ENCODE data around the gene MYO5A. TPM values are rescaled to one million over a fixed set of nuclear protein-coding genes. Genes with fewer than 3 reads are reported as not detected.
A peak's percentile ranks its signal among the peaks of the same experiment; 100 is the strongest.

The MYO5A gene
- total RNA-seq, 1 experiment from 2014 or later = 21.8 TPM

GRCh38 chr15:52529341-52529924, 753 bp upstream of the MYO5A start:
- Histone ChIP-seq H3K4me2 (ENCODE audit: insufficient read depth, insufficient read length, low read length) (peak overlapping the region; percentile 91), H3K79me2 (ENCODE audit: insufficient read depth, low read length) (no peaks in the 10 kb centered on the region), H3T11ph (ENCODE audit: low read length) (no peak overlapping the region), H3K23me2 (ENCODE audit: insufficient read length, low read depth, low read length, poor library complexity, severe bottlenecking) (peaks cover 18% of the 10 kb centered on the region), H2BK15ac (ENCODE audit: low read depth, low read length) (no peak overlapping the region), H3K23ac (ENCODE audit: insufficient read length, low read depth, low read length) (no peak overlapping the region), H2AK5ac (ENCODE audit: insufficient read length, low read length) (no peak overlapping the region), H4K5ac (ENCODE audit: insufficient read length, low read depth, low read length) (no peak overlapping the region), H3K56ac (ENCODE audit: insufficient read length, low read depth, low read length) (no peak overlapping the region), H4K20me1 (ENCODE audit: control insufficient read depth, insufficient read depth, insufficient read length) (no peaks in the 10 kb centered on the region), H2BK120ac (ENCODE audit: low read depth, low read length, poor library complexity, severe bottlenecking) (no peak overlapping the region), H3K4ac (ENCODE audit: low read depth, low read length) (no peak overlapping the region), H2AFZ (ENCODE audit: low read length) (no peak overlapping the region), H3K18ac (ENCODE audit: insufficient read length, low read depth, low read length) (no peak overlapping the region), H4K91ac (ENCODE audit: insufficient read length, low read depth, low read length) (no peak overlapping the region), H2BK20ac (ENCODE audit: low read depth, low read length, poor library complexity, severe bottlenecking) (no peak overlapping the region), H2BK5ac (ENCODE audit: insufficient read length, low read length) (no peak overlapping the region), H4K8ac (replicated peaks; ENCODE audit: insufficient read length, low read depth, low read length) (no peak overlapping the region), H3K9me3 (ENCODE audit: control insufficient read depth, low read depth, low read length) (no peaks in the 10 kb centered on the region), H2BK12ac (ENCODE audit: insufficient read length, low read depth, low read length) (no peak overlapping the region), H3K9ac (ENCODE audit: extremely low read depth, insufficient read length, low read length) (peak overlapping the region; percentile 16), H3K27me3 (ENCODE audit: insufficient read depth, low read length) (peaks cover 7% of the 10 kb centered on the region; the same call in 1 of the 2 replicates), H3K4me1 (ENCODE audit: insufficient read depth, low read length) (no peaks in the 10 kb centered on the region), H3K14ac (ENCODE audit: insufficient read depth, low read length) (peak overlapping the region; percentile 51; the same call in 1 of the 2 replicates), H3K27ac (ENCODE audit: insufficient read length, low read depth, low read length) (no peak overlapping the region), H3K79me1 (ENCODE audit: insufficient read depth, low read depth, low read length, poor library complexity, severe bottlenecking) (no peaks in the 10 kb centered on the region)
- peaks cover 17 to 21% of the 10 kb centered on the region in 2 experiments for H3K4me1 Mint-ChIP-seq
- DNase-seq = peak; percentile 48
- H3K27ac Mint-ChIP-seq = peak overlapping the region in 1 of 3 experiments; percentile 61; a peak in 1 of 7 replicates
- H3K9me3 Mint-ChIP-seq = no peaks in the 10 kb centered on the region; a peak in 1 of 5 replicates
- H3K36me3 Mint-ChIP-seq (ENCODE audit: insufficient read depth in 1 of 3, low read depth in 3 of 3) = no peaks in the 10 kb centered on the region
- WGBS (ENCODE audit: extremely low coverage, insufficient read length, low lambda C conversion rate) = no CpG with 5 or more reads among the region's 28 CpGs
- TF ChIP-seq CTCF (conservative IDR thresholded peaks at IDR 0.05) = no peak
- peaks cover 56% of the 10 kb centered on the region for H3K27me3 Mint-ChIP-seq (ENCODE audit: low read depth)
- H3K4me3 Mint-ChIP-seq = peak overlapping the region; percentile 54 to 79
